ENCODE results near the gene SFTPB. TPM values are rescaled to one million over a fixed set of nuclear protein-coding genes. Genes with fewer than 3 reads are reported as not detected.

Gene SFTPB
- total and polyA plus RNA-seq, 11 donors = 0.23 to 0.83 TPM; not detected in 9

GRCh38 chr2:85695121-85695520, 27.1 kb upstream of the SFTPB start:
- peak in 1 of 4 donors; percentile 30 for ATAC-seq
- Histone ChIP-seq H3K27me3 (no peaks in the 10 kb centered on the region), H3K4me3 (peak overlapping the region in 1 of 12 donors; percentile 39), H3K36me3 (no peaks in the 10 kb centered on the region), H3K9me3 (no peaks in the 10 kb centered on the region), H3K27ac (peak overlapping the region in 1 of 12 donors; percentile 61), H3K4me1 (peaks cover 0 to 5% (median 0%) of the 10 kb centered on the region in 12 donors)
- intact Hi-C loops (cut with DNase I) = no loop called here
- no peak for DNase-seq
- TF ChIP-seq POLR2A (IDR thresholded peaks at IDR 0.05) (no peak), CTCF (IDR thresholded peaks at IDR 0.05) (no peak)
- 92 to 94% (median 93%) methylated on average over 9 to 11 of the region's 11 CpGs for WGBS, 4 donors

- Histone ChIP-seq H3K27me3 (no peaks in the 10 kb centered on the region), H3K4me1 (peaks cover 0 to 5% (median 0%) of the 10 kb centered on the region in 12 donors), H3K36me3 (no peaks in the 10 kb centered on the region), H3K27ac (peak within 1 kb of the TSS in 1 of 12 donors; percentile 61), H3K4me3 (peak within 1 kb of the TSS in 1 of 12 donors; percentile 39), H3K9me3 (no peaks in the 10 kb centered on the region)
- no peak for ATAC-seq
- 93 to 98% (median 94%) methylated on average over 9 to 15 of the region's 15 CpGs for WGBS, 4 donors
- TF ChIP-seq POLR2A (IDR thresholded peaks at IDR 0.05) = no peak
- no peak for DNase-seq
- intact Hi-C loops (cut with DNase I) = no loop called here
Observed at GRCh38 chr2:85694052-85695025, 26.3 kb upstream of the SFTPB start, which contains the start of gene GNLY. TSS of gene GNLY (plus strand) at chr2:85694358. CDS start at chr2:85694419, 61 bp downstream.

GRCh38 chr2:85692039-85692645, 24.1 kb upstream of the SFTPB start:
- Histone ChIP-seq H3K27me3 (no peaks in the 10 kb centered on the region), H3K27ac (no peak overlapping the region), H3K36me3 (no peaks in the 10 kb centered on the region), H3K9me3 (no peaks in the 10 kb centered on the region), H3K4me3 (no peak overlapping the region), H3K4me1 (no peaks in the 10 kb centered on the region)
- intact Hi-C loops (cut with DNase I) = no loop called here
- DNase-seq = no peak
- 87 to 91% (median 90%) methylated on average over 5 of the region's 5 CpGs for WGBS, 4 donors
- TF ChIP-seq CTCF (IDR thresholded peaks at IDR 0.05) (no peak), POLR2A (IDR thresholded peaks at IDR 0.05) (no peak)
- no peak for ATAC-seq

- no peak overlapping the region for H3K4me3 ChIP-seq
- H3K27ac ChIP-seq = no peak overlapping the region
- intact Hi-C loops (cut with DNase I) = no loop called here
- ATAC-seq (no peak), DNase-seq (no peak)
- H3K27me3 ChIP-seq = no peaks in the 10 kb centered on the region
- TF ChIP-seq CTCF (IDR thresholded peaks at IDR 0.05) (no peak), POLR2A (IDR thresholded peaks at IDR 0.05) (no peak)
- no peaks in the 10 kb centered on the region for H3K9me3 ChIP-seq
- H3K4me1 ChIP-seq = no peaks in the 10 kb centered on the region
- no peaks in the 10 kb centered on the region for H3K36me3 ChIP-seq
- WGBS, 4 donors = 94 to 97% (median 96%) methylated on average over 4 of the region's 4 CpGs
Observed at GRCh38 chr2:85690932-85691331, 22.9 kb upstream of the SFTPB start.

Data from heart left ventricle (tissue), 16 donors.